Activated T-cell treated with anti-CD3 and anti-CD28 coated beads for 1 hour (primary cell): ENCODE data around the gene KIF18B.
"Not testable (repeated sequence)": the region's sequence is repeated elsewhere in the genome, so short reads cannot be mapped to it uniquely, and the experiment has no call there.

Experiments
- DNase-seq: peaks from one replicate; pipeline ENCODE4 v3.0.0-alpha.2; 2020; ENCODE audit warnings: low read depth

Gene KIF18B

GRCh38 chr17:44969144-44969780 lies 21.7 kb upstream of the KIF18B start:
- DNase-seq = no peak

GRCh38 chr17:44968225-44969143 lies 20.9 kb upstream of the KIF18B start, which contains the start of gene C1QL1:
TSS of gene C1QL1 (minus strand) at chr17:44968303. CDS start at chr17:44968048, 255 bp downstream.
- peak; percentile 85 for DNase-seq

GRCh38 chr17:44967907-44968224 lies 20.3 kb upstream of the KIF18B start:
- no peak for DNase-seq

- DNase-seq = no peak
These were observed 19.7 kb upstream of the KIF18B start for GRCh38 chr17:44967026-44967906.

- DNase-seq = no peak
These were observed 18.9 kb upstream of the KIF18B start for GRCh38 chr17:44966348-44967025.

GRCh38 chr17:44965481-44966234 lies 18.1 kb upstream of the KIF18B start:
- no peak for DNase-seq

- no peak for DNase-seq
These were observed 14.4 kb upstream of the KIF18B start for GRCh38 chr17:44961921-44962350.

- no peak for DNase-seq
These were observed 13.1 kb upstream of the KIF18B start for GRCh38 chr17:44960691-44961090.

- DNase-seq = no peak
These were observed 12.4 kb upstream of the KIF18B start for GRCh38 chr17:44959821-44960531.

GRCh38 chr17:44956998-44957981 lies 9.7 kb upstream of the KIF18B start:
- DNase-seq = no peak

GRCh38 chr17:44955674-44956425 lies 8.3 kb upstream of the KIF18B start:
- no peak for DNase-seq

GRCh38 chr17:44952946-44953475 lies 5.4 kb upstream of the KIF18B start:
- DNase-seq = no peak

- no peak for DNase-seq
These were observed 782 bp upstream of the KIF18B start for GRCh38 chr17:44948315-44948795.

GRCh38 chr17:44945652-44946051 lies 1.9 kb downstream of the KIF18B start:
- DNase-seq = not testable (repeated sequence)

- no peak for DNase-seq
These were observed 5.1 kb downstream of the KIF18B start for GRCh38 chr17:44942456-44942855.

- no peak for DNase-seq
These were observed 5.8 kb downstream of the KIF18B start for GRCh38 chr17:44941712-44942331.

- no peak for DNase-seq
These were observed 6.8 kb downstream of the KIF18B start for GRCh38 chr17:44940768-44941167.
